Fibroblast of mammary gland (primary cell): ENCODE data around the gene SLC9A3.

Experiments used
- DNase-seq: peaks from one replicate; pipeline ENCODE4 v3.0.0-alpha.2; 2010; ENCODE audit warnings: low read depth
- H3K4me3 ChIP-seq: 2 replicates; pipeline ENCODE4 v1.5.1; 2011; ENCODE audit warnings: low read depth, mild to moderate bottlenecking, low read length, moderate library complexity; ENCODE audit not compliant: control insufficient read depth
- CTCF ChIP-seq: conservative IDR thresholded peaks from 2 replicates; pipeline ENCODE4 v1.5.1; 2011; ENCODE audit warnings: low read depth, low read length, inconsistent platforms; ENCODE audit not compliant: control insufficient read depth, insufficient read depth

The SLC9A3 gene

GRCh38 chr5:452978-453710 is 71.1 kb downstream of the SLC9A3 start:
- no peak for DNase-seq
- no peak overlapping the region for H3K4me3 ChIP-seq
- no peak for TF ChIP-seq CTCF

- TF ChIP-seq CTCF = no peak
- DNase-seq = no peak
- H3K4me3 ChIP-seq = no peak overlapping the region
Observed at GRCh38 chr5:451587-452458, 72.4 kb downstream of the SLC9A3 start.

GRCh38 chr5:449151-449550 is 75.1 kb downstream of the SLC9A3 start:
- TF ChIP-seq CTCF = no peak
- H3K4me3 ChIP-seq = no peak overlapping the region

GRCh38 chr5:448766-449090 is 75.5 kb downstream of the SLC9A3 start:
- DNase-seq = no peak
- no peak for TF ChIP-seq CTCF
- H3K4me3 ChIP-seq = no peak overlapping the region

More at GRCh38 chr5:449151-449550, 75.1 kb downstream of the SLC9A3 start:
- DNase-seq = no peak

GRCh38 chr5:448061-448765 is 76.0 kb downstream of the SLC9A3 start:
- no peak for TF ChIP-seq CTCF
- no peak for DNase-seq
- H3K4me3 ChIP-seq = no peak overlapping the region

- no peak for DNase-seq
- no peak for TF ChIP-seq CTCF
- no peak overlapping the region for H3K4me3 ChIP-seq
Observed at GRCh38 chr5:447501-447900, 76.7 kb downstream of the SLC9A3 start.
